Measurements from ENCODE around the gene NTS. TPM values are rescaled to one million over a fixed set of nuclear protein-coding genes. Genes with fewer than 3 reads are reported as not detected.
A peak's percentile ranks its signal among the peaks of the same experiment; 100 is the strongest.

Gene NTS
- polyA plus RNA-seq (ENCODE audit: insufficient read depth in 1 of 5, insufficient read length in 5 of 5, low replicate concordance in 1 of 5), result 10 to 100 TPM in 1 of 5 donors, 1 to 10 TPM in 4; 3.7 to 10.5 (median 8.1) TPM
- long read RNA-seq, donor 1, transcript NTS-201 (4 exons, 1,237 nt), result major isoform, 12 of 15 reads
- long read RNA-seq, donor 1, partial matches to known transcripts, result 0 of 15 reads
- long read RNA-seq, donor 1, other reads (novel, unspliced or antisense), result 0 of 15 reads
- long read RNA-seq, donor 2, transcript NTS-201 (4 exons, 1,237 nt), result major isoform, 6 of 6 reads
- long read RNA-seq, donor 2, partial matches to known transcripts, result 0 of 6 reads
- long read RNA-seq, donor 2, other reads (novel, unspliced or antisense), result 0 of 6 reads
- long read RNA-seq, donor 3, transcript NTS-201 (4 exons, 1,237 nt), result major isoform, 12 of 14 reads
- long read RNA-seq, donor 3, partial matches to known transcripts, result 0 of 14 reads
- long read RNA-seq, donor 3, other reads (novel, unspliced or antisense), result 0 of 14 reads
- long read RNA-seq, donor 4, transcript NTS-201 (4 exons, 1,237 nt), result major isoform, 7 of 7 reads
- long read RNA-seq, donor 4, partial matches to known transcripts, result 0 of 7 reads
- long read RNA-seq, donor 4, other reads (novel, unspliced or antisense), result 0 of 7 reads
- long read RNA-seq, donor 5, transcript NTS-201 (4 exons, 1,237 nt), result major isoform, 5 of 5 reads
- long read RNA-seq, donor 5, partial matches to known transcripts, result 0 of 5 reads
- long read RNA-seq, donor 5, other reads (novel, unspliced or antisense), result 0 of 5 reads
- long read RNA-seq, donor 6, transcript NTS-201 (4 exons, 1,237 nt), result major isoform, 5 of 5 reads
- long read RNA-seq, donor 6, partial matches to known transcripts, result 0 of 5 reads
- long read RNA-seq, donor 6, other reads (novel, unspliced or antisense), result 0 of 5 reads
- long read RNA-seq, donor 7, partial matches to known transcripts, result 0 of 4 reads
- long read RNA-seq, donor 7, other reads (novel, unspliced or antisense), result 0 of 4 reads
- long read RNA-seq, donor 8, partial matches to known transcripts, result 0 of 1 reads
- long read RNA-seq, donor 8, other reads (novel, unspliced or antisense), result 0 of 1 reads

- DNase-seq, result no peak
Measured at GRCh38 chr12:85874031-85874461, at the start of gene NTS. Gene NTS, plus strand, starts transcription at chr12:85874295. Its CDS starts 109 bp downstream, at chr12:85874404.

- no peak for DNase-seq
Measured at GRCh38 chr12:85825746-85826145, 48.3 kb upstream of the NTS start.

- DNase-seq, result no peak
Measured at GRCh38 chr12:85828576-85828975, 45.5 kb upstream of the NTS start.

GRCh38 chr12:85829391-85829790, 44.7 kb upstream of the NTS start:
- no peak for DNase-seq

- no peak for DNase-seq
Measured at GRCh38 chr12:85831327-85831990, 42.6 kb upstream of the NTS start.

DNA sequence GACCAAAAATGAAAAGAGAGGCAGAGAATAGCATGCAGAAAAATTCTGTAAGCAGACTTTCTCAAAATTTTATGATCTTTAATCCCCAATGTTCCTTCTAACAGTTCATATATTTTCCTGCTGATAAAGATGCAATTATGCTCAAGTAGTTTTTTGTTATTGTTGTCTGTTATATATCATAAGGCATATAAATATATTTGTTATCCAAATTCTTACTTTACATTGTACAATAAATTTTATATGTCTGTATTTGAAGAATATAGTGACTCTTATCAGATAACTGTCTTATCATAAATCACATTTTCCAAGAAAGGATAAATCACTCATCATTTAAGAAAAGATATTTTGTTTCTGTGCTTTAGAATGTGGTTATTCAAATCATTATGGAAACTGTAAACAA, 40.5 kb upstream of the NTS start:
- DNase-seq, result no peak

- DNase-seq, result no peak
Measured at GRCh38 chr12:85834378-85834777, 39.7 kb upstream of the NTS start.

DNA sequence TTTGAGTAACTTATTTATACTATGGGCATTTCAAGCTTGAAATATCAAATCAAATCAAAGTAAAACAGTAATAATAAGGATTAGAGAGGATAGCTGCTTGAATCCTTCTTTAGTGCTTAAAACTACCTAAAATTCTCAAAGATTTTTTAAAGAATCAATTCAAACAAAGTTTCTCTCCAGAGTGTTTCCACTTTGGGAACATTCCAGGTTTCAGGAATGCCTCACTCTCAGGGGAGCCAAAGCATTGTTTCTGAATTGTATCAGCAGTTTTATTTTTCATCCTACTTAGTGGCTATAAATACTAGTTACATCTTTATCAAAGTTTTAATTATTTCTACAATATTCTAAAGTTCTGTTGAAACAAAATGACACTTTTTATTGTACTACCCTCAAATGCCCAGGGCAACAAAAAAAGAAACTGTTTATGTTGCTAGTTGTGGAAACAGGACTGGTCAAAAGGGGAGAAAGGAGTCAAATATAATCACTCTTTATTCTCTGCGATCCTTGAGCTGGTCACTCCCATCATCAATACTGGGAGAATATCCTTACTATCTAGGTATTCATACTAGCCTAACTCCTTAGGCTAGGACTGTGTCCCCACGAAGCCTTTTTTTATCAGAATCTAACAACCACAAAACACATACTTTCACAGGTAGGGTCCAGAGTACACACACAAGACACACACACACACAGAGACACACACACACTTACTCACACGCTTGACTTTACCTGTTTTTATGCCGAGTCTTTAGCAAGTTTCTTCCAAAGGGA, 38.5 kb upstream of the NTS start:
- DNase-seq, result no peak

DNA sequence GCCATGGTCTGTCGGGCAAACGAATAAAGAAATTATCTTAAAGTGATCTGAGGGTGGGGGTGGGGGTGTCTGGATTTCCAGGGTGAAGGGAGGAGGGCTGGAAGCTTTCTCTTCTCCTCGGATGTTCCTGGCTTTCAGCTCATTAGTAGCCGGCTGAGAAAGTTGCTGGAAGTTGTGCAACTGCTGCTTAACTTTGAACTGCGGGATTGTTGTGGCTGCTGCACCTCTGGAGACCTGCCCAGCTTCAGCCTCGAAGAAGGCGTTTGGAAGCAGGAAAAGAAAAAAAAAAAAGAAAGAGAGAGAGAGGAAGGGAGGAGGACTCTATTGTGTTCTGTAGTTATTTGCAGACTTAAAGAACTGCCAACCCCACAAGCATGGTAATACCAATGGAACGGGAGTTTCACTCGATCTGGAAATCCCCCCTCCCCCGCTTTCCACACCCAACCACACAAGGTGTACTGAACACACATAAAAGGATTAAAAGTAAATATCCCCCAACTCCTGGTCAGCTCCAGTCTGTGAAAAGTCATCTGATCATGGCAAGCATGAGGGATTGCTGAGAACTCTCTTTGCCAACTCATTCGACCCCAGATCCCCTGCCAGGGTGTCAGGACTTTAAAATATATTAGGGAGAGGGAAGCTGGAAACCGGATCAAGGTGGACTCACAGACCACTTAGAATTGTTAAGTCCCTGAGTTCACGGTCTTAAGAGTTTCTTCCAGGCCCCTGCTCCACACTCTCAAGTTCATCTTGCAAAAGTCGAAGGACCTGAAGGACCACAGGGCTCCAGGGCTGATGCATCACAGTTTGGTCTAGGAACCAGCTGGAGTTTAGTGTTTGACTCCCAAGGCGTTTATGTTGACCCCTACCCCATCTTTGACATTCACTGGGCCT, 37.7 kb upstream of the NTS start, which contains the start of gene RASSF9:
Gene RASSF9 (minus strand): TSS at position 213 of the 894 bp plus-strand sequence. CDS start 208 bp downstream, at position 5.
- peak; percentile 65 to 73 for DNase-seq

DNA sequence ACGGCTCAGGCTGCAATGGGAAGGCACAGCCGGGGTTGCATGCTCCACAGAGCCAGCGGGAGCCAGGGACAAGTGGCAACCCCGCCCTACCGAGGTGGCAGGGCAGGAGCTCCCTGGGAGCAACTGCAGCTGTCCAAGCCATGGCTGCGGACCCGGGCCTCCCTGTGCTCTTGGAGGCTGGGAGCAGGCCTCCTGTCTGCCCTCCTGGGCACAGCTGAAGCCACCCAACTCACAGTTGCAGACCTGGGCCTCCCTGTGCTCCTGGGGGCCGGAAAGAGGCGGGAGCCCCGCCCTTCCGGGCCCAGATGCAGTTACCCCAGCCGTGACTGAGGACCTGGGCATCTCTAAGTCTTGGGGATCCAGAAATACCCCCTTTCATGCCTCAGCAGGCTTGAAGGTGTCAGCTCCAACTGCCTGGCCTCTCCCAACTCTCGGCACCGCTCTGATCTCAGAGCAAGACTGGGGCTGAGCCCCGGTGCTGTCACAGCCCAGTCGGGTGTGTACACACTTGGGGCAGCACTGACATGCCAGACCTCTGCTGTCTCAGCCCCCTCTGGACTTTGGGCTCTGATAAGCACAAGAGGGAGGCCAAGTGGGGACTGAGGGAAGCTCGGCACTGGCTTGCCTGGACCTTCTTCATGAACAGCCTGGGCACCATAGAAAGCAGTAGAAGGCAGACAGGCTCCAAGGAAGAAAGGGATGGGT, 30.3 kb upstream of the NTS start:
- no peak for DNase-seq

DNA sequence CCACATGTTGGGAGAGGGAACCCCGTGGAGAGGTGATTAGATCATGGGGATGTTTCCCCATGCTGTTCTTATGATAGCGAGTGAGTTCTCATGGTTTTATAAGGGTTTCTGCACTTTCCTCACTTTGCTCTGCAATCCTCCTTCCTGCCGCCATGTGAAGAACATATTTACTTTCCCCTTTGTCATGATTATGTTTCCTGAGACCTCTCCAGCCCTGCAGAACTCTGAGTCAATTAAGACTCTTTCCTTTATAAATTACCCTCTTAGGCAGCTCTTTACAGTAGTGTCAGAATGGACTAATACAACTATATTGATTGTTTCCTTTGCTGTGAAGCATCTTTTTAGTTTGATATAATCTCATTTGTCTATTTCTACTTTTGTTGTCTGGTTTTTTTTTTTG, 24.8 kb upstream of the NTS start:
- DNase-seq, result no peak

GRCh38 chr12:85855305-85855704, 18.8 kb upstream of the NTS start:
- DNase-seq, result no peak

DNA sequence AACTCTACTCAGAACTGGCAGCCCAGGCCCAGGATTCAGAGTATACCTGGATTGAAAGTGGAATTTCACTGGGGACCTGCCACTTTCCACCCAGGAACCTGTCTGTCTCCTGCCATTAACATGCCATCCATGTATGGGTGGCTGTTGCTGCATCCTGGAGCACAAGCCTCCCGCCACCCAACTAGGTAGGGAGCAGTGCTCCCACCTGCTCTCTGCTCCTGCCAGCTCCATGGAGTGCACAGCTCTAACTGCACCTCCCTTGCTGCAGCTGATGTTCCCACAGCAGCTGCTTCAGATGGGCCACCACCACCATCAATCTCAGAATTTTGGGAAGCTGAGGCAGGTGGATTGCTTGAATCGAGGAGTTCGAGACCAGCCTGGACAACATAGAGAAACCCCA, 17.1 kb upstream of the NTS start:
- DNase-seq, result no peak

DNA sequence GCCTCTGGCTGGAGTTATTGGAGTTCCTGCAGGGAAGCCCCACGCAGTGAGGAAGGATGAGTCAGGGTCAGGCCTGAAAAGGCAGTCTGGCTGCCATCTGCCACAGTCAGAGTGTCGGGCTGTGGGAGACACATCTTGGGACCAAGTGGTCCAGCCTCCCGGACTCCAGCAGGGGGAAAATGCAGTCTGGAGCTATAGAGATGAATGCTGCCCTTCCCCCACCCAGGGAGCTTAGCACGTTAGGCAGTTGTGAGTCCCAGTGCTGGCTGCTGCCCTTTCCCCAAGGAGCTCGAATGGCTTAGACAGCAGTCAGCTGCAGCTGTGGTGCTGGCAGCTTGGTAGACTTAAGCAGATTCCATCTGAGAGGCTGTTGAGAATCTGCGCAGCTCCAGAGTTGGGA, 8.2 kb upstream of the NTS start:
- DNase-seq, result no peak

GRCh38 chr12:85866986-85867776, 6.9 kb upstream of the NTS start:
- peak; percentile 47 to 60 for DNase-seq

DNA sequence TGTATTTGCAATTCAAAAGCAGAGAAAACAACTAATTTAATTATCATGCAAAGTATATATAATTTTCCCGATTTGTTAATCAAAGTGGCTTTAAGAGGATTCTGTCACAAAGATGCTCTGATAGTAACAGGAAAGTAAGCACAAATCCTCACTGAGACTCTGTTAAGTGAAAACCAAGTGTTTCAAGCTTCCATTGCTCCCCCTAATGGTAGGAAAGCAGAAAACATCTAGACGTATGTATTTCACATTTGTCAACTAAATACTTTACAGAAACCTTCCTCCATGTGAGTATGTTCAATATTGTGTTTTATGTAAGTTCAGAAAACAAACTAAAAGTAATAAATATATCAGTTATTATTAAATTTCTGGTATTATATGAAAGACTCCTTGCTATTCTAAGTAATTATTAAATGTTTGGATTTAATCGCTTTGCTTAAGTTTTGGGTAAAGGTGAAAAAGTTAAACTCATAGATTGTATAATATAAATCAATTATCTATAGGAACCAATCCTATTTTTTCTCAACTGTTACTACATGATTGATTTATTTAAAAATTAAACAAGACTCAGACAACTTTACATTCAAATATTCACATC, 1.5 kb upstream of the NTS start:
- DNase-seq, result peak in 1 of 2 donors; percentile 32

DNA sequence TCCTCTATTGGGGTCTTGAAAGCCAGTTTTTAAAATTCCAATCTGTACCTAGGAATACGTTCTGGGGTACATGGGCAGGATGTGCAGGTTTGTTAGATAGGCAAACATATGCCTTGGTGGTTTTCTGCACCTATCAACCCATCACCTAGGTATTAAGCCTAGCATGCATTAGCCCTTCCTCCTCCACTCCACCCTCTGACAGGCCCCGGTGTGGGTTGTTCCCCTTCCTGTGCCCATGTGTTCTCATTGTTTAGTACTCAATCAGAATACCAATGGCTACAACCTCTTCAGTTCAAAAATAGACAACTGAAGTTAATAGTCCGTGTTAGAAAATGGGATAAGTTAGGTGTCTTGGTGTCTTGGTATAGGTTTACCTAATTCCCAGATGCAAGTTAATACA, 3.4 kb downstream of the NTS start:
- DNase-seq, result no peak

GRCh38 chr12:85883763-85884162, 9.7 kb downstream of the NTS start:
- no peak for DNase-seq

Data from right lung (tissue), 10 donors.